ENCODE data around the gene STIM1.

The STIM1 gene

GRCh38 chr11:3942956-3943497 is 87.6 kb downstream of the STIM1 start:
- no peak overlapping the region for H3K27ac ChIP-seq (ENCODE audit: low read depth, low read length)
- H3K36me3 ChIP-seq (ENCODE audit: low read length) = no peaks in the 10 kb centered on the region
- H3K4me3 ChIP-seq (ENCODE audit: insufficient read depth, low read length, poor library complexity, severe bottlenecking) = no peak overlapping the region
- H4K20me1 ChIP-seq (ENCODE audit: low read depth, low read length) = no peaks in the 10 kb centered on the region
- TF ChIP-seq, protein P1, sequence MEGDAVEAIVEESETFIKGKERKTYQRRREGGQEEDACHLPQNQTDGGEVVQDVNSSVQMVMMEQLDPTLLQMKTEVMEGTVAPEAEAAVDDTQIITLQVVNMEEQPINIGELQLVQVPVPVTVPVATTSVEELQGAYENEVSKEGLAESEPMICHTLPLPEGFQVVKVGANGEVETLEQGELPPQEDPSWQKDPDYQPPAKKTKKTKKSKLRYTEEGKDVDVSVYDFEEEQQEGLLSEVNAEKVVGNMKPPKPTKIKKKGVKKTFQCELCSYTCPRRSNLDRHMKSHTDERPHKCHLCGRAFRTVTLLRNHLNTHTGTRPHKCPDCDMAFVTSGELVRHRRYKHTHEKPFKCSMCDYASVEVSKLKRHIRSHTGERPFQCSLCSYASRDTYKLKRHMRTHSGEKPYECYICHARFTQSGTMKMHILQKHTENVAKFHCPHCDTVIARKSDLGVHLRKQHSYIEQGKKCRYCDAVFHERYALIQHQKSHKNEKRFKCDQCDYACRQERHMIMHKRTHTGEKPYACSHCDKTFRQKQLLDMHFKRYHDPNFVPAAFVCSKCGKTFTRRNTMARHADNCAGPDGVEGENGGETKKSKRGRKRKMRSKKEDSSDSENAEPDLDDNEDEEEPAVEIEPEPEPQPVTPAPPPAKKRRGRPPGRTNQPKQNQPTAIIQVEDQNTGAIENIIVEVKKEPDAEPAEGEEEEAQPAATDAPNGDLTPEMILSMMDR (IDR thresholded peaks at IDR 0.05; ENCODE audit: insufficient read depth, low read length, poor library complexity, severe bottlenecking) = no peak
- TF ChIP-seq EZH2phosphoT487 (conservative IDR thresholded peaks at IDR 0.05; ENCODE audit: low read length) = no peak
- H2AFZ ChIP-seq (ENCODE audit: low read depth, low read length, severe bottlenecking) = no peak overlapping the region
- H3K4me2 ChIP-seq (ENCODE audit: low read depth, low read length, poor library complexity, severe bottlenecking) = no peak overlapping the region
- H3K9ac ChIP-seq (ENCODE audit: low read length) = no peak overlapping the region
- H3K9me3 ChIP-seq (ENCODE audit: insufficient read depth, low read length) = no peaks in the 10 kb centered on the region
- H3F3A ChIP-seq (ENCODE audit: insufficient read depth) = no peaks in the 10 kb centered on the region
- no peaks in the 10 kb centered on the region for H3K9me2 ChIP-seq (replicated peaks; ENCODE audit: insufficient read depth, low read length)
- H3K27me3 ChIP-seq (ENCODE audit: low read length) = no peaks in the 10 kb centered on the region
- H3K79me2 ChIP-seq (ENCODE audit: insufficient read depth, low read length) = no peaks in the 10 kb centered on the region

- Histone ChIP-seq H3K36me3 (ENCODE audit: low read length) (no peaks in the 10 kb centered on the region), H2AFZ (ENCODE audit: low read depth, low read length, severe bottlenecking) (no peak overlapping the region), H3K79me2 (ENCODE audit: insufficient read depth, low read length) (no peaks in the 10 kb centered on the region), H3K27me3 (ENCODE audit: low read length) (no peaks in the 10 kb centered on the region), H3K9me3 (ENCODE audit: insufficient read depth, low read length) (no peaks in the 10 kb centered on the region), H3K9me2 (replicated peaks; ENCODE audit: insufficient read depth, low read length) (no peaks in the 10 kb centered on the region), H3K27ac (ENCODE audit: low read depth, low read length) (no peak overlapping the region), H4K20me1 (ENCODE audit: low read depth, low read length) (peaks cover 5% of the 10 kb centered on the region; the same call in 1 of the 2 replicates), H3K9ac (ENCODE audit: low read length) (no peak overlapping the region), H3K4me3 (ENCODE audit: insufficient read depth, low read length, poor library complexity, severe bottlenecking) (no peak overlapping the region), H3K4me2 (ENCODE audit: low read depth, low read length, poor library complexity, severe bottlenecking) (no peak overlapping the region), H3F3A (ENCODE audit: insufficient read depth) (no peaks in the 10 kb centered on the region)
- TF ChIP-seq EZH2phosphoT487 (conservative IDR thresholded peaks at IDR 0.05; ENCODE audit: low read length) = no peak
- TF ChIP-seq, protein P1 (IDR thresholded peaks at IDR 0.05; ENCODE audit: insufficient read depth, low read length, poor library complexity, severe bottlenecking) = no peak
Measured at GRCh38 chr11:3944198-3944597, 88.7 kb downstream of the STIM1 start.

- H3K9ac ChIP-seq (ENCODE audit: low read length) = no peak overlapping the region
- no peaks in the 10 kb centered on the region for H3K27me3 ChIP-seq (ENCODE audit: low read length)
- H4K20me1 ChIP-seq (ENCODE audit: low read depth, low read length) = peaks cover 5% of the 10 kb centered on the region; the same call in 1 of the 2 replicates
- no peaks in the 10 kb centered on the region for H3K9me3 ChIP-seq (ENCODE audit: insufficient read depth, low read length)
- H3K4me2 ChIP-seq (ENCODE audit: low read depth, low read length, poor library complexity, severe bottlenecking) = no peak overlapping the region
- H3K9me2 ChIP-seq (replicated peaks; ENCODE audit: insufficient read depth, low read length) = no peaks in the 10 kb centered on the region
- H2AFZ ChIP-seq (ENCODE audit: low read depth, low read length, severe bottlenecking) = no peak overlapping the region
- H3K4me3 ChIP-seq (ENCODE audit: insufficient read depth, low read length, poor library complexity, severe bottlenecking) = no peak overlapping the region
- TF ChIP-seq EZH2phosphoT487 (conservative IDR thresholded peaks at IDR 0.05; ENCODE audit: low read length) = no peak
- TF ChIP-seq, protein P1 (IDR thresholded peaks at IDR 0.05; ENCODE audit: insufficient read depth, low read length, poor library complexity, severe bottlenecking) = no peak
- no peak overlapping the region for H3K27ac ChIP-seq (ENCODE audit: low read depth, low read length)
- no peaks in the 10 kb centered on the region for H3K79me2 ChIP-seq (ENCODE audit: insufficient read depth, low read length)
- H3K36me3 ChIP-seq (ENCODE audit: low read length) = no peaks in the 10 kb centered on the region
- no peaks in the 10 kb centered on the region for H3F3A ChIP-seq (ENCODE audit: insufficient read depth)
Measured at GRCh38 chr11:3946455-3947017, 91.1 kb downstream of the STIM1 start.

Measured in SU-DHL-6 (cell line).